Measurements from ENCODE around the gene SLC12A3. TPM values are rescaled to one million over a fixed set of nuclear protein-coding genes. Genes with fewer than 3 reads are reported as not detected.

The SLC12A3 gene
- total RNA-seq, result not detected

- H3K27ac ChIP-seq, result no peak within 1 kb of the TSS
- ATAC-seq (ENCODE audit: insufficient number of reproducible peaks, low FRiP score, low read depth), result no peak
- TF ChIP-seq CTCF (IDR thresholded peaks at IDR 0.05), result no peak
Measured at GRCh38 chr16:56864960-56865359, at the start of gene SLC12A3. Gene SLC12A3 (plus strand): TSS chr16:56865207. CDS start chr16:56865236, 29 bp downstream.

GRCh38 chr16:56815721-56816120 is 49.3 kb upstream of the SLC12A3 start:
- DNase-seq (ENCODE audit: low spot score) (no peak), ATAC-seq (ENCODE audit: insufficient number of reproducible peaks, low FRiP score, low read depth) (no peak)
- Histone ChIP-seq H3K27me3 (replicated peaks; ENCODE audit: insufficient read depth) (no peaks in the 10 kb centered on the region), H3K4me3 (no peak overlapping the region), H3K9me3 (no peaks in the 10 kb centered on the region), H3K4me1 (ENCODE audit: control insufficient read depth in 1 of 2, low read depth in 2 of 2) (no peaks in the 10 kb centered on the region), H3K27ac (no peak overlapping the region), H3K36me3 (no peaks in the 10 kb centered on the region)
- TF ChIP-seq CTCF (IDR thresholded peaks at IDR 0.05), result no peak

More at GRCh38 chr16:56864960-56865359, at the start of gene SLC12A3:
- Histone ChIP-seq H3K4me3 (no peak within 1 kb of the TSS), H3K9me3 (no peaks in the 10 kb centered on the region), H3K36me3 (no peaks in the 10 kb centered on the region), H3K4me1 (ENCODE audit: control insufficient read depth in 1 of 2, low read depth in 2 of 2) (peaks cover 0 to 6% of the 10 kb centered on the region in 2 donors), H3K27me3 (replicated peaks; ENCODE audit: insufficient read depth) (no peaks in the 10 kb centered on the region)
- DNase-seq (ENCODE audit: low spot score), result no peak

GRCh38 chr16:56817056-56817455 is 48.0 kb upstream of the SLC12A3 start:
- Histone ChIP-seq H3K27me3 (replicated peaks; ENCODE audit: insufficient read depth) (no peaks in the 10 kb centered on the region), H3K36me3 (no peaks in the 10 kb centered on the region), H3K4me3 (no peak overlapping the region), H3K4me1 (ENCODE audit: control insufficient read depth in 1 of 2, low read depth in 2 of 2) (no peaks in the 10 kb centered on the region), H3K9me3 (no peaks in the 10 kb centered on the region), H3K27ac (no peak overlapping the region)
- DNase-seq (ENCODE audit: low spot score) (no peak), ATAC-seq (ENCODE audit: insufficient number of reproducible peaks, low FRiP score, low read depth) (no peak)
- TF ChIP-seq CTCF (IDR thresholded peaks at IDR 0.05), result no peak

- no peaks in the 10 kb centered on the region for H3K9me3 ChIP-seq
- no peak overlapping the region for H3K27ac ChIP-seq
- no peaks in the 10 kb centered on the region for H3K36me3 ChIP-seq
- H3K4me1 ChIP-seq (ENCODE audit: control insufficient read depth in 1 of 2, low read depth in 2 of 2), result no peaks in the 10 kb centered on the region
- H3K27me3 ChIP-seq (replicated peaks; ENCODE audit: insufficient read depth), result no peaks in the 10 kb centered on the region
- H3K4me3 ChIP-seq, result no peak overlapping the region
- ATAC-seq (ENCODE audit: insufficient number of reproducible peaks, low FRiP score, low read depth) (no peak), DNase-seq (ENCODE audit: low spot score) (no peak)
- no peak for TF ChIP-seq CTCF (IDR thresholded peaks at IDR 0.05)
Measured at GRCh38 chr16:56817938-56818337, 47.1 kb upstream of the SLC12A3 start.

DNA sequence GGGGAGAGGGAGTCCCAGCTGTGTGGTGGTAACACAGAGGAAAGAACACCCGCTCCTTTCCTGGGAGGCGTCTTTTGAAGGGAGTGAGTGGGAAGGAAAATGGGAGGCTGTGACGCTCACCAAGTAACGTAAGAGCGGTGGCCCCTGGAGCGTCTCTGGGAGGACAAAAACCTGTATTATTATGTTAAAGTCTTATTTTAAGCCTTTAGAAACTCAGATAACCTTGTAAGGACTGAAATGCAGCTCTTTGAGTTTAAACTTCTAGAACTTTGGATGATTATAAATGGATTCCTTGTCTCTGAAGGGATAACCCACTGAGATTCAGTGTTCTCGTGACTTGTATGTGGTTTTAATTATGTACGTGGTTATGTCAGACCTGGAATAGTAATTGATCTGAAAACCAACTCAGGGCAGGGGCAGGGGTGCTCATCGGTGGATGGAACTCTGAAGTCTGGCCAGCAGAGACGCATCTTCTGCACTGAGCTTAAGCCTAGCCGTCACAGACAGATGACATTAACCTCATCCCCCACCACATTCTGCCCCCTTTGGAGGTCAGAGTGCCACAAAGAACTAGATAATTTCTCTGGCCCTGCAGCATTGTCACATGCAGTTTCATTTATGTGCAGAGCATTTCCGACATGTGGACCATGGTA is 41.8 kb upstream of the SLC12A3 start:
- H3K27ac ChIP-seq, result no peak overlapping the region
- H3K9me3 ChIP-seq, result no peaks in the 10 kb centered on the region
- no peaks in the 10 kb centered on the region for H3K27me3 ChIP-seq (replicated peaks; ENCODE audit: insufficient read depth)
- H3K4me1 ChIP-seq (ENCODE audit: control insufficient read depth in 1 of 2, low read depth in 2 of 2), result no peaks in the 10 kb centered on the region
- ATAC-seq (ENCODE audit: insufficient number of reproducible peaks, low FRiP score, low read depth) (no peak), DNase-seq (ENCODE audit: low spot score) (no peak)
- H3K4me3 ChIP-seq, result no peak overlapping the region
- peaks cover 6% of the 10 kb centered on the region for H3K36me3 ChIP-seq
- TF ChIP-seq CTCF (IDR thresholded peaks at IDR 0.05), result no peak
